CD4-positive, alpha-beta memory T cell (primary cell): Measurements from ENCODE around the gene REXO2. TPM values are rescaled to one million over a fixed set of nuclear protein-coding genes. Genes with fewer than 3 reads are reported as not detected.

Experiments
- CTCF ChIA-PET: fragments of 350-600 bp; sonication (Branson Sonifier 250); formaldehyde crosslinking; loops from one replicate; lab custom pipeline; 2021; ENCODE audit warnings: inconsistent platforms; ENCODE audit not compliant: partially characterized antibody; lab: Charles Lee
- POLR2A ChIA-PET: fragments of 350-600 bp; sonication (Branson Sonifier 250); formaldehyde crosslinking; loops from one replicate; lab custom pipeline; 2021; ENCODE audit not compliant: partially characterized antibody; lab: Charles Lee
- DNase-seq, 5 donors: peaks; one replicate each; pipeline versions ENCODE4 v3.0.0 to v3.0.0-alpha.2; 2020 to 2022; ENCODE audit warnings: mixed read lengths in 1 of 5
- H3K27ac ChIP-seq: one replicate; pipeline ENCODE4 v1.7.0; 2013; ENCODE audit warnings: low read depth, low read length
- H3K27me3 ChIP-seq: 2 replicates; pipeline ENCODE4 v1.7.0; 2013; ENCODE audit warnings: mild to moderate bottlenecking, low read length, moderate library complexity; ENCODE audit not compliant: insufficient read depth
- H3K36me3 ChIP-seq: 2 replicates; pipeline ENCODE4 v1.7.0; 2013; ENCODE audit warnings: mild to moderate bottlenecking, low read length, moderate library complexity; ENCODE audit not compliant: insufficient read depth
- H3K4me1 ChIP-seq: 2 replicates; pipeline ENCODE4 v1.7.0; 2013; ENCODE audit warnings: mild to moderate bottlenecking, low read length, moderate library complexity; ENCODE audit not compliant: insufficient read depth
- H3K4me3 ChIP-seq, 2 donors: one replicate each; pipeline ENCODE4 v1.7.0; 2013; ENCODE audit warnings: low read length in 2 of 2, mild to moderate bottlenecking in 1 of 2
- H3K9me3 ChIP-seq, 2 donors: one replicate each; pipeline ENCODE4 v1.7.0; 2013; ENCODE audit warnings: low read length in 2 of 2, control low read depth in 1 of 2; ENCODE audit not compliant: control insufficient read depth in 1 of 2
- H3K27ac Mint-ChIP-seq, 7 donors: one replicate each; pipeline ENCODE4 v1.8.0; 2020 to 2021; ENCODE audit warnings: mixed read lengths in 7 of 7, mild to moderate bottlenecking in 6 of 7, inconsistent platforms in 3 of 7, moderate library complexity in 3 of 7
- H3K27me3 Mint-ChIP-seq, 2 donors: one replicate each; pipeline ENCODE4 v1.8.0; 2020 to 2021; ENCODE audit warnings: mixed read lengths in 2 of 2
- H3K36me3 Mint-ChIP-seq, 2 donors: one replicate each; pipeline ENCODE4 v1.8.0; 2020 to 2021; ENCODE audit warnings: mixed read lengths in 2 of 2, inconsistent platforms in 1 of 2, mild to moderate bottlenecking in 1 of 2
- H3K4me1 Mint-ChIP-seq, 4 donors: one replicate each; pipeline ENCODE4 v1.8.0; 2020 to 2021; ENCODE audit warnings: mixed read lengths in 4 of 4, mild to moderate bottlenecking in 1 of 4
- H3K4me3 Mint-ChIP-seq, 8 donors: one replicate each; pipeline ENCODE4 v1.8.0; 2020 to 2021; ENCODE audit warnings: mixed read lengths in 8 of 8, mild to moderate bottlenecking in 7 of 8, moderate library complexity in 6 of 8, inconsistent platforms in 3 of 8
- H3K9me3 Mint-ChIP-seq, 8 donors: one replicate each; pipeline ENCODE4 v1.8.0; 2020 to 2021; ENCODE audit warnings: mixed read lengths in 8 of 8, mild to moderate bottlenecking in 5 of 8, inconsistent platforms in 3 of 8, moderate library complexity in 1 of 8
- intact Hi-C: fragments of 100-400 bp; cut with micrococcal nuclease; formaldehyde crosslinking; loops from one replicate; pipeline ENCODE4 v1.15.1; 2023
- polyA plus RNA-seq, 2 donors: library from polyadenylated mRNA; unstranded; fragments of 300-500 nt; fragmentation: Illumina TruSeq; gene quantifications; one replicate each; pipeline ENCODE4 v1.2.3, GENCODE V29; 2021
- total RNA-seq, 2 experiments: library from RNA; stranded (reverse); gene quantifications; one replicate each; pipeline ENCODE4 v1.2.3, GENCODE V29; 2021

Gene REXO2
- total and polyA plus RNA-seq, 4 experiments from 2014 or later: 60.0 to 101 (median 67.6) TPM

- no peaks in the 10 kb centered on the region for H3K9me3 Mint-ChIP-seq
- H3K27ac Mint-ChIP-seq: peak overlapping the region in 1 of 7 donors; percentile 94
- ChIA-PET CTCF (no interaction called here), POLR2A (interaction anchor here (4.1 kb wide), 1 partner anchor 42 kb away, joined by 25 read pairs; the partner anchor contains the start of genes C11orf71 and RBM7)
- Histone ChIP-seq H3K4me3 (no peak overlapping the region), H3K27ac (no peak overlapping the region), H3K36me3 (no peaks in the 10 kb centered on the region), H3K27me3 (no peaks in the 10 kb centered on the region), H3K4me1 (peaks cover 32% of the 10 kb centered on the region), H3K9me3 (no peaks in the 10 kb centered on the region)
- H3K4me1 Mint-ChIP-seq: peaks cover 26 to 35% (median 31%) of the 10 kb centered on the region in 4 donors
- no peaks in the 10 kb centered on the region for H3K27me3 Mint-ChIP-seq
- H3K36me3 Mint-ChIP-seq: peaks cover 16 to 29% of the 10 kb centered on the region in 2 donors
- peak overlapping the region; percentile 5 to 67 (median 36) for H3K4me3 Mint-ChIP-seq
- intact Hi-C loops: loop anchor here (10.0 kb wide), 1 partner anchor 1064 kb away; the partner anchor contains the start of gene CADM1
- DNase-seq: no peak
These were observed 1.9 kb downstream of the REXO2 start for GRCh38 chr11:114440971-114441763.

GRCh38 chr11:114441921-114442320 lies 2.7 kb downstream of the REXO2 start:
- no peak overlapping the region for H3K27ac ChIP-seq
- H3K4me1 ChIP-seq: peaks cover 32% of the 10 kb centered on the region
- intact Hi-C loops: loop anchor here (10.0 kb wide), 1 partner anchor 1063 kb away; the partner anchor contains the start of gene CADM1
- Mint-ChIP-seq H3K9me3 (no peaks in the 10 kb centered on the region), H3K4me3 (peak overlapping the region in 2 of 8 donors; percentile 16 to 17), H3K27me3 (no peaks in the 10 kb centered on the region), H3K27ac (peak overlapping the region in 1 of 7 donors; percentile 13), H3K36me3 (peaks cover 23 to 35% of the 10 kb centered on the region in 2 donors), H3K4me1 (peaks cover 30 to 38% (median 33%) of the 10 kb centered on the region in 4 donors)
- H3K4me3 ChIP-seq: no peak overlapping the region
- H3K9me3 ChIP-seq: no peaks in the 10 kb centered on the region
- POLR2A ChIA-PET: interaction anchor here (4.1 kb wide), 1 partner anchor 42 kb away, joined by 25 read pairs; the partner anchor contains the start of genes C11orf71 and RBM7
- CTCF ChIA-PET: no interaction called here
- H3K27me3 ChIP-seq: no peaks in the 10 kb centered on the region
- no peak for DNase-seq
- H3K36me3 ChIP-seq: no peaks in the 10 kb centered on the region

DNA sequence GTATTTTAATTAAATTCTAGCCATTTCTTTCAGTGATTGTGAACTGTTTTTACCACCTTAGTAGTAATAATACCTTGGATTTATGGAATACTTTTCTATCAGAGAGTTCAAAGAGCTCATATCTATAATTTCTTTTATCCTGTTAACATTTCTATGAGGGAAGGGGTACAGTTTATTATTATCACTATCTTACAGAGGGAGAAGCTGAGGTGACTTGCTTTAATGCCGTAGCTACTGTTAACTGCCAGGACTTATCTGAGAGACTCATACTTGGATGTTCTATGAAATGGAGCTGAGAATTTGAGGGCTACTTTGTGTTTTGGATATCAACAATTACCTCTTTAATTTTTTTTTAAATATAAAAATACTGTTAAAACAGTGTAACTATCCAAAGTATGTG lies 3.3 kb downstream of the REXO2 start:
- intact Hi-C loops: loop anchor here (10.0 kb wide), 1 partner anchor 1062 kb away; the partner anchor contains the start of gene CADM1
- H3K9me3 ChIP-seq: no peaks in the 10 kb centered on the region
- no peak overlapping the region for H3K27ac ChIP-seq
- H3K27me3 Mint-ChIP-seq: no peaks in the 10 kb centered on the region
- H3K27ac Mint-ChIP-seq: no peak overlapping the region
- H3K36me3 ChIP-seq: no peaks in the 10 kb centered on the region
- H3K27me3 ChIP-seq: no peaks in the 10 kb centered on the region
- no peak overlapping the region for H3K4me3 ChIP-seq
- H3K36me3 Mint-ChIP-seq: peaks cover 28 to 41% of the 10 kb centered on the region in 2 donors
- H3K4me3 Mint-ChIP-seq: no peak overlapping the region
- ChIA-PET CTCF (no interaction called here), POLR2A (interaction anchor here (1.1 to 4.1 kb wide), 2 partner anchors 42 to 43 kb away, joined by 4 to 25 read pairs; partner anchors contain the start of genes C11orf71 and RBM7)
- H3K4me1 ChIP-seq: peaks cover 32% of the 10 kb centered on the region
- no peaks in the 10 kb centered on the region for H3K9me3 Mint-ChIP-seq
- peaks cover 34 to 38% (median 36%) of the 10 kb centered on the region in 4 donors for H3K4me1 Mint-ChIP-seq
- no peak for DNase-seq

- Histone ChIP-seq H3K27ac (no peak overlapping the region), H3K27me3 (no peaks in the 10 kb centered on the region), H3K36me3 (peaks cover 16% of the 10 kb centered on the region), H3K4me3 (no peak overlapping the region), H3K4me1 (peaks cover under 1% of the 10 kb centered on the region), H3K9me3 (no peaks in the 10 kb centered on the region)
- no peaks in the 10 kb centered on the region for H3K9me3 Mint-ChIP-seq
- H3K4me1 Mint-ChIP-seq: peaks cover 4 to 11% (median 9%) of the 10 kb centered on the region in 4 donors
- ChIA-PET POLR2A (no interaction called here), CTCF (no interaction called here)
- intact Hi-C loops: loop anchor here (10.0 kb wide), 1 partner anchor 1057 kb away; the partner anchor contains the start of gene CADM1
- H3K4me3 Mint-ChIP-seq: no peak overlapping the region
- DNase-seq: no peak
- peak overlapping the region in 1 of 7 donors; percentile 3 for H3K27ac Mint-ChIP-seq
- peaks cover 44 to 60% of the 10 kb centered on the region in 2 donors for H3K36me3 Mint-ChIP-seq
- H3K27me3 Mint-ChIP-seq: no peaks in the 10 kb centered on the region
These were observed 8.2 kb downstream of the REXO2 start for GRCh38 chr11:114447444-114447843.

- H3K9me3 Mint-ChIP-seq: no peaks in the 10 kb centered on the region
- intact Hi-C loops: loop anchor here (10.0 kb wide), 1 partner anchor 1057 kb away; the partner anchor contains the start of gene CADM1
These were observed 8.6 kb downstream of the REXO2 start for GRCh38 chr11:114447892-114448291.

DNA sequence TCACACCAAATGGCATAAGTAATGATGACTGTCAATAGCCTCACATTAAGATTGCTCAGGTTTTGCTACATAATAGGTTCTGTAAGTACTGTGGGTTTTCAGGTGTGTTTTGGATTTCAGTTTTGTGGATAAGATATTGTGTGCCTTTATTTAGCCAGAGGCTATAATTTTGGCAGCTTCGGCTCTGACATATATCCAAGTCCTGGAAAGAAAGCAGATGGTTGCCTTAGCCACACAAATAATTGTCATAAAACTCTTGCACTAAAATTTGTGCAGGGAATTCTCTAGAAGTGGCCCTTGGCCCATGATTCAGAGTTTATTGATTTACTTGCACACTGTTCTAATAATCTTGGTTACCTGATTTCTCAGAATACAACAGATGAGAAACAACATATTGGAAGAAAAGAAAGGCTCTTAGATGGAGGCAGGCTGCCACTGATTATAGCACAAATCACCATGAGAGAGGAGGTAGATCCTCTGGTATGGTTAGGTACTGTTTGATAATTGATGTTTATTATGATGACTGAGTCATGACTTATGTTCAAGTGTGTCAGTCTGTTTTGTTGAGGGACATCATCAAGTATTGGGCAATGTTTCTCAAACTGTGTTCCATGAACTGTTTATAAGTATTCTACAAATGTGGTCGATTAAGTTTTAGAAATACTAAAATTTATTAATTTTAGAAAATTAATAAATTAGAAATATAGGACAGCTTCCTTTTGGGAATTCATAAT lies 9.6 kb downstream of the REXO2 start:
- no peaks in the 10 kb centered on the region for H3K27me3 Mint-ChIP-seq
- Histone ChIP-seq H3K4me1 (no peaks in the 10 kb centered on the region), H3K4me3 (no peak overlapping the region), H3K27ac (no peak overlapping the region), H3K27me3 (no peaks in the 10 kb centered on the region), H3K9me3 (no peaks in the 10 kb centered on the region), H3K36me3 (peaks cover 16% of the 10 kb centered on the region)
- POLR2A ChIA-PET: no interaction called here
- peaks cover 4 to 10% (median 8%) of the 10 kb centered on the region in 4 donors for H3K4me1 Mint-ChIP-seq
- H3K9me3 Mint-ChIP-seq: no peaks in the 10 kb centered on the region
- no peak overlapping the region for H3K4me3 Mint-ChIP-seq
- intact Hi-C loops: loop anchor here (10.0 kb wide), 1 partner anchor 1056 kb away; the partner anchor contains the start of gene CADM1
- CTCF ChIA-PET: no interaction called here
- DNase-seq: no peak
- H3K36me3 Mint-ChIP-seq: peaks cover 57 to 73% of the 10 kb centered on the region in 2 donors
- no peak overlapping the region for H3K27ac Mint-ChIP-seq

More at GRCh38 chr11:114447892-114448291, 8.6 kb downstream of the REXO2 start:
- Histone ChIP-seq H3K9me3 (no peaks in the 10 kb centered on the region), H3K4me1 (no peaks in the 10 kb centered on the region), H3K27ac (no peak overlapping the region), H3K27me3 (no peaks in the 10 kb centered on the region), H3K36me3 (peaks cover 16% of the 10 kb centered on the region), H3K4me3 (no peak overlapping the region)
- Mint-ChIP-seq H3K27me3 (no peaks in the 10 kb centered on the region), H3K4me1 (peaks cover 4 to 11% (median 8%) of the 10 kb centered on the region in 4 donors), H3K36me3 (peaks cover 48 to 64% of the 10 kb centered on the region in 2 donors), H3K27ac (no peak overlapping the region), H3K4me3 (no peak overlapping the region)
- CTCF ChIA-PET: no interaction called here
- DNase-seq: no peak
- POLR2A ChIA-PET: no interaction called here
